T-cell (primary cell): Measurements from ENCODE around the gene DUOXA2. TPM values are rescaled to one million over a fixed set of nuclear protein-coding genes. Genes with fewer than 3 reads are reported as not detected.

Source experiments
- ATAC-seq, 4 experiments: fragments of 200-7000 bp in 3 of 4; fragments of 150-1000 bp in 1 of 4; cut with Tn5 transposase; replicated peaks in 1 of 4; 1 replicate in 3 of 4; 2 replicates in 1 of 4; pipeline ENCODE4 v1.10.0; 2021; ENCODE audit warnings: moderate library complexity in 3 of 4, mild to moderate bottlenecking in 2 of 4, moderate number of reproducible peaks in 1 of 4
- CTCF ChIA-PET, 2 donors: fragments of 300-600 bp; sonication (Branson Sonifier 250); formaldehyde crosslinking; loops; one replicate each; lab custom pipeline; 2022; ENCODE audit warnings: antibody characterized with exemption in 2 of 2; lab: Charles Lee
- POLR2A ChIA-PET, 2 donors: fragments of 300-600 bp; sonication (Branson Sonifier 250); formaldehyde crosslinking; loops; one replicate each; lab custom pipeline; 2022; ENCODE audit warnings: antibody characterized with exemption in 2 of 2; lab: Charles Lee
- DNase-seq, 35 experiments: peaks; one replicate each; pipeline versions ENCODE4 v3.0.0 to v3.0.0-alpha.2; 2013 to 2023
- H3K27ac ChIP-seq: one replicate; pipeline ENCODE4 v1.5.1; 2013; ENCODE audit warnings: low read length
- H3K27me3 ChIP-seq, 2 experiments: replicated peaks in 1 of 2; 1 replicate in 1 of 2; 2 replicates in 1 of 2; pipeline versions ENCODE4 v1.6.1 to v1.7.0; 2013; ENCODE audit warnings: low read length in 1 of 2, mixed read lengths in 1 of 2; ENCODE audit not compliant: control insufficient read depth in 2 of 2, insufficient read depth in 2 of 2; ENCODE audit errors: extremely low read depth in 1 of 2
- H3K36me3 ChIP-seq, 2 donors: 1 replicate in 1 of 2; 2 replicates in 1 of 2; pipeline versions ENCODE4 v1.6.1 to v1.7.0; 2013; ENCODE audit warnings: low read length in 1 of 2; ENCODE audit not compliant: control insufficient read depth in 2 of 2, insufficient read depth in 1 of 2; ENCODE audit errors: extremely low read depth in 1 of 2
- H3K4me1 ChIP-seq, 2 experiments: 1 replicate in 1 of 2; 2 replicates in 1 of 2; pipeline versions ENCODE4 v1.6.1 to v1.7.0; 2013; ENCODE audit warnings: low read length in 2 of 2, mixed read lengths in 1 of 2; ENCODE audit not compliant: insufficient read depth in 2 of 2, control insufficient read depth in 1 of 2; ENCODE audit errors: extremely low read depth in 1 of 2
- H3K4me3 ChIP-seq, 2 donors: 1 replicate in 1 of 2; 2 replicates in 1 of 2; pipeline versions ENCODE4 v1.5.1 to v1.7.0; 2013; ENCODE audit warnings: mild to moderate bottlenecking in 2 of 2, low read length in 1 of 2, moderate library complexity in 1 of 2; ENCODE audit not compliant: control insufficient read depth in 1 of 2; ENCODE audit errors: extremely low read depth in 1 of 2
- H3K9me3 ChIP-seq: 2 replicates; pipeline ENCODE4 v1.7.0; 2013
- H3K27ac Mint-ChIP-seq, 2 donors: one replicate each; pipeline ENCODE4 v1.8.0; 2020 to 2021; ENCODE audit warnings: mild to moderate bottlenecking in 2 of 2, mixed read lengths in 2 of 2
- H3K27me3 Mint-ChIP-seq, 2 donors: one replicate each; pipeline ENCODE4 v1.8.0; 2021 to 2022; ENCODE audit warnings: mixed read lengths in 2 of 2
- H3K36me3 Mint-ChIP-seq: one replicate; pipeline ENCODE4 v1.8.0; 2021; ENCODE audit warnings: mixed read lengths
- H3K4me1 Mint-ChIP-seq, 3 donors: one replicate each; pipeline ENCODE4 v1.8.0; 2020 to 2022; ENCODE audit warnings: mixed read lengths in 3 of 3, mild to moderate bottlenecking in 1 of 3
- H3K4me3 Mint-ChIP-seq, 3 donors: one replicate each; pipeline ENCODE4 v1.8.0; 2020 to 2022; ENCODE audit warnings: mild to moderate bottlenecking in 3 of 3, mixed read lengths in 3 of 3, moderate library complexity in 3 of 3
- H3K9me3 Mint-ChIP-seq, 3 donors: one replicate each; pipeline ENCODE4 v1.8.0; 2020 to 2022; ENCODE audit warnings: mixed read lengths in 3 of 3
- WGBS: methylation state at CpG from one replicate; pipeline ENCODE4 v1.1.5; 2013; ENCODE audit warnings: missing lambda C conversion rate; ENCODE audit not compliant: insufficient coverage; 5-methylcytosine and 5-hydroxymethylcytosine counted together
- total RNA-seq, 35 experiments: library from RNA in 6 of 35; stranded (reverse) in 6 of 35; fragments of 120-200 nt in 1 of 35; gene quantifications; one replicate each; pipeline versions ENCODE4 v1.2.1 to v1.2.4 and lab custom pipeline; 2013 to 2026

DUOXA2 gene
- total RNA-seq, 5 donors from 2014 or later (not counting 1 experiment from before 2014, with no cell fraction given), result not detected

GRCh38 chr15:45111390-45112142 is 2.6 kb upstream of the DUOXA2 start:
- peaks cover 0 to 38% of the 10 kb centered on the region in 2 experiments for H3K4me1 ChIP-seq
- Mint-ChIP-seq H3K4me1 (peaks cover 39 to 46% (median 40%) of the 10 kb centered on the region in 3 donors), H3K27me3 (peaks cover 66 to 78% of the 10 kb centered on the region in 2 donors), H3K9me3 (no peaks in the 10 kb centered on the region), H3K27ac (no peak overlapping the region), H3K36me3 (no peaks in the 10 kb centered on the region), H3K4me3 (peak overlapping the region in 2 of 3 donors; percentile 37 to 62)
- no peak for DNase-seq
- POLR2A ChIA-PET, result no interaction called here
- peaks cover 32 to 88% of the 10 kb centered on the region in 2 experiments for H3K27me3 ChIP-seq
- no peak for ATAC-seq
- H3K27ac ChIP-seq, result no peak overlapping the region
- H3K9me3 ChIP-seq, result no peaks in the 10 kb centered on the region
- WGBS, result 14% methylated on average over 60 of the region's 71 CpGs
- CTCF ChIA-PET, result no interaction called here
- H3K4me3 ChIP-seq, result no peak overlapping the region
- H3K36me3 ChIP-seq, result no peaks in the 10 kb centered on the region

- no peak overlapping the region for H3K4me3 ChIP-seq
Measured at GRCh38 chr15:45112143-45112590, 2.0 kb upstream of the DUOXA2 start.

GRCh38 chr15:45112591-45113379 is 1.3 kb upstream of the DUOXA2 start:
- Mint-ChIP-seq H3K36me3 (no peaks in the 10 kb centered on the region), H3K27me3 (peaks cover 71 to 83% of the 10 kb centered on the region in 2 donors), H3K27ac (no peak overlapping the region), H3K4me3 (peak overlapping the region in 2 of 3 donors; percentile 37 to 62), H3K4me1 (peaks cover 48 to 55% (median 49%) of the 10 kb centered on the region in 3 donors), H3K9me3 (no peaks in the 10 kb centered on the region)
- POLR2A ChIA-PET, result no interaction called here
- Histone ChIP-seq H3K36me3 (no peaks in the 10 kb centered on the region), H3K4me1 (peaks cover 7 to 50% of the 10 kb centered on the region in 2 experiments), H3K27ac (no peak overlapping the region), H3K27me3 (peaks cover 40 to 91% of the 10 kb centered on the region in 2 experiments), H3K9me3 (no peaks in the 10 kb centered on the region), H3K4me3 (no peak overlapping the region)
- peak in 2 of 4 experiments; percentile 25 to 26 for ATAC-seq
- no peak for DNase-seq
- CTCF ChIA-PET, result interaction anchor here in 1 of 2 donors (0.6 kb wide), 1 partner anchor 162 kb away, joined by 5 read pairs; no protein-coding TSS in a partner anchor
- WGBS, result 7% methylated on average over 53 of the region's 58 CpGs

More at GRCh38 chr15:45112143-45112590, 2.0 kb upstream of the DUOXA2 start:
- peaks cover 4 to 44% of the 10 kb centered on the region in 2 experiments for H3K4me1 ChIP-seq
- ChIA-PET POLR2A (no interaction called here), CTCF (interaction anchor here in 1 of 2 donors (0.6 kb wide), 1 partner anchor 162 kb away, joined by 5 read pairs; no protein-coding TSS in a partner anchor)
- peaks cover 42 to 48% (median 43%) of the 10 kb centered on the region in 3 donors for H3K4me1 Mint-ChIP-seq
- no peaks in the 10 kb centered on the region for H3K36me3 Mint-ChIP-seq
- no peaks in the 10 kb centered on the region for H3K9me3 ChIP-seq
- H3K36me3 ChIP-seq, result no peaks in the 10 kb centered on the region
- H3K27ac ChIP-seq, result no peak overlapping the region
- DNase-seq, result no peak
- peaks cover 66 to 81% of the 10 kb centered on the region in 2 donors for H3K27me3 Mint-ChIP-seq
- peaks cover 36 to 88% of the 10 kb centered on the region in 2 experiments for H3K27me3 ChIP-seq
- WGBS, result 0% methylated on average over 3 of the region's 13 CpGs
- peak overlapping the region; percentile 37 to 62 (median 48) for H3K4me3 Mint-ChIP-seq
- peak in 1 of 4 experiments; percentile 10 for ATAC-seq
- no peaks in the 10 kb centered on the region for H3K9me3 Mint-ChIP-seq
- H3K27ac Mint-ChIP-seq, result no peak overlapping the region

GRCh38 chr15:45113380-45113990 is 641 bp upstream of the DUOXA2 start:
- H3K4me3 Mint-ChIP-seq, result peak overlapping the region in 2 of 3 donors; percentile 31 to 62
- POLR2A ChIA-PET, result no interaction called here

GRCh38 chr15:45114751-45115085 is 592 bp downstream of the DUOXA2 start:
- H3K4me3 Mint-ChIP-seq, result peak overlapping the region in 1 of 3 donors; percentile 62

More at GRCh38 chr15:45113380-45113990, 641 bp upstream of the DUOXA2 start:
- H3K27ac Mint-ChIP-seq, result no peak overlapping the region
- CTCF ChIA-PET, result interaction anchor here in 1 of 2 donors (1.2 kb wide), 1 partner anchor 45 kb away, joined by 3 read pairs; no protein-coding TSS in a partner anchor
- H3K27ac ChIP-seq, result no peak overlapping the region
- H3K27me3 ChIP-seq, result peaks cover 40 to 88% of the 10 kb centered on the region in 2 experiments
- 0% methylated on average over 3 of the region's 14 CpGs for WGBS
- H3K36me3 ChIP-seq, result no peaks in the 10 kb centered on the region
- H3K4me1 ChIP-seq, result peaks cover 8 to 53% of the 10 kb centered on the region in 2 experiments
- no peaks in the 10 kb centered on the region for H3K9me3 ChIP-seq
- H3K4me3 ChIP-seq, result no peak overlapping the region
- DNase-seq, result no peak
- no peak for ATAC-seq
- no peaks in the 10 kb centered on the region for H3K9me3 Mint-ChIP-seq
- peaks cover 75 to 89% of the 10 kb centered on the region in 2 donors for H3K27me3 Mint-ChIP-seq
- H3K36me3 Mint-ChIP-seq, result no peaks in the 10 kb centered on the region
- H3K4me1 Mint-ChIP-seq, result peaks cover 53 to 59% (median 56%) of the 10 kb centered on the region in 3 donors

More at GRCh38 chr15:45114751-45115085, 592 bp downstream of the DUOXA2 start:
- no peak overlapping the region for H3K4me3 ChIP-seq
- H3K9me3 Mint-ChIP-seq, result no peaks in the 10 kb centered on the region
- CTCF ChIA-PET, result interaction anchor here in 1 of 2 donors (0.5 to 1.2 kb wide), 2 partner anchors 44 to 143 kb away, joined by 3 to 5 read pairs; no protein-coding TSS in a partner anchor
- no peak overlapping the region for H3K27ac Mint-ChIP-seq
- H3K36me3 ChIP-seq, result no peaks in the 10 kb centered on the region
- no peaks in the 10 kb centered on the region for H3K36me3 Mint-ChIP-seq
- H3K4me1 ChIP-seq, result peaks cover 8 to 53% of the 10 kb centered on the region in 2 experiments
- H3K27me3 Mint-ChIP-seq, result peaks cover 70 to 85% of the 10 kb centered on the region in 2 donors
- H3K4me1 Mint-ChIP-seq, result peaks cover 53 to 59% (median 56%) of the 10 kb centered on the region in 3 donors
- no peaks in the 10 kb centered on the region for H3K9me3 ChIP-seq
- no peak overlapping the region for H3K27ac ChIP-seq
- whole genome bisulfite sequencing, result 15% methylated on average over 2 of the region's 2 CpGs
- DNase-seq, result no peak
- POLR2A ChIA-PET, result no interaction called here
- ATAC-seq, result no peak
- H3K27me3 ChIP-seq, result peaks cover 32 to 88% of the 10 kb centered on the region in 2 experiments
